GM19035 (cell line): Measurements from ENCODE around the gene DOCK2.
"Not testable (repeated sequence)": the region's sequence is repeated elsewhere in the genome, so short reads cannot be mapped to it uniquely, and the experiment has no call there.

Experiments
- ATAC-seq: cut with Tn5 transposase; IDR thresholded peaks from one replicate; pipeline ENCODE4 v1.9.1; 2021; ENCODE audit not compliant: unreplicated experiment

DOCK2 gene

GRCh38 chr5:169716287-169716686 is 79.2 kb downstream of the DOCK2 start:
- no peak for ATAC-seq

- no peak for ATAC-seq
Observed at GRCh38 chr5:169717288-169717687, 80.2 kb downstream of the DOCK2 start.

GRCh38 chr5:169719360-169720314 is 82.6 kb downstream of the DOCK2 start:
- ATAC-seq = peak; percentile 75

- no peak for ATAC-seq
Observed at GRCh38 chr5:169721771-169722170, 84.7 kb downstream of the DOCK2 start.

DNA sequence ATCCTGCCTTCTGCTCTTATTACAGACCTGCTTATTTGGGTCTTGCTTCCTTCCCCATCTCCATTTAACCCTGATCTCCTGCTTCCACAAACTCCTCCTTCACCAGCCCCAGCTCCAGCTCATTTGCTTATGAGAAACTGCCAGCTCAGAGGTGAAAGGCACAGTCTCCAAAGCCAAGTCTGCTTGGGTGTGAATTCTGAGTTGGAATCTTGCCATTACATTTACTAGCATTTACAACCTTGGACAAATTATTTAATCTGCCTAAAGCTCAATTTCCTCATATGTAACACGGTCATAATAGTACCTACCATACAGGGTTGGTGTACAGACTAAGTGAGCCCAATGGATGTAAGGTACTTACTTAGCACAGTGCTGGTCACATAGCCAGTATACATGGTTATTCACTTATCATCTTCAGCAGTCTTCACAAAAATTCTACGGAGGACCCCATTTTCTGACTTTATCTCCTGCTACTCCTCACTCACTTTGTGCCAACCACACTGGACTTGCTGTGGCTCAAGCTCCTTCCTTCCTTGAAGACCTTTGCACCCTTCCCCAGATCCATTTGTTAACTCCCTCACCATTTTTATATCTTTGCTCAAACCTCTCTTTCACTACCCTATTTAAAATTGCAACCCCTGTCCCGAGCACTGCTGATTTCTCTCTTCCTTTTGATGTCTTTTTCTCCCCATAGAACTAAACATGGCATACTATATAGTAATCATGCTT is 86.2 kb downstream of the DOCK2 start:
- ATAC-seq = no peak

DNA sequence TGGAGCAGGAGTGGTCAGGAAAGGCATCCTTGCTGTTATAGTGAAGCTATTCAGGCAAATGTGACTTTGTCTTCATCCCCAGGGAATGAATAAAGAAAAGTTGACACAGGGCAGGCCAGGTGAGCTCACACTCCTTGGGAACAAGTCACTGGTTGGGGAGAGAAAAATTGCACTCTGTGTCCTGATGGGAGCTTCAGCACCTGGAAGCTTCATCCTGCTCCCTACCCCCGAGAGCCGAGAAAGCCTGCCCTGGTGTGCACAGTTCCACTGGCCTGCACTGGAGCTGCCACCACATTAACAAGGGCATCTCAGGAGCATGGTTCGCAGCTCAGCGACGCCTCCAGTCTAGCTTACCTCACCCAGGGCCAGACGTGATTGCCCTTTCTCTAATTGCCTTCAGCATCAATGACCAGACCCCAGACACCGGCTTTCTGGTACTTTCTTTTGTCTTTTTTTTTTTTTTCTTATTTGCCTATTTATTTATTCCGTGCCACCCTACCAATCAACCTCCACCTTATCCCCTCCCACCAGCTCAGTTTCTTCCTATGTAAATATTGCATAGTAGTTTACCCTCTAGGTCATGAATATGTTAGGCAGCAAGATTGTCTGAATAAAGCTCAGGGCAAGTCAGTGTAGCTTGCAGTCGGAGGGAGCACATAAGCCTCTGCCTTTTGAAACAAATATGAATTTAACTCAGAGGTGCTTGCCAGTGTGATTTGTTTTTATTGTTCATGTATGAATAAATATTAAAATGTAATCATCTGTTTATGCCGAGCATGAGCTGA is 87.4 kb downstream of the DOCK2 start:
- no peak for ATAC-seq

- not testable (repeated sequence) for ATAC-seq
Observed at GRCh38 chr5:169725665-169726064, 88.6 kb downstream of the DOCK2 start.

DNA sequence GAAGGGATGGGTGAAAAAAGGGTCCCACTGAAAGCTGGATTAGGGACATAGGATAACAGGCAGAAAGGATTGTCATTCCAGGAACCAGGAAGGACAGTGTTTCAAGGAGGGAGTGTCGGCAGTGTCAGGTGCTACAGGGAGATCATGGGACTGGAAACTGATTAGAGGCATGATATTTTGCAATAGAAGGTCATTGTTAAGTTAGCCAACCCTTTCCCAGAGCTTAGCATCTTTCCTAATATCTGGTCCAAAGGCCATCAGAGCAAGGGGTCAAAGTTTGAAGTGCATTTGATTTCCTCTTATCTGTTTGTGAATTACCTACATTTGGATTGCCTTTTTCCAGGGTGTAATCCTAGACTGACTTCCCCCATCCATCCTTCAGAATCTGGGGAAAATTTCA is 91.3 kb downstream of the DOCK2 start:
- no peak for ATAC-seq

DNA sequence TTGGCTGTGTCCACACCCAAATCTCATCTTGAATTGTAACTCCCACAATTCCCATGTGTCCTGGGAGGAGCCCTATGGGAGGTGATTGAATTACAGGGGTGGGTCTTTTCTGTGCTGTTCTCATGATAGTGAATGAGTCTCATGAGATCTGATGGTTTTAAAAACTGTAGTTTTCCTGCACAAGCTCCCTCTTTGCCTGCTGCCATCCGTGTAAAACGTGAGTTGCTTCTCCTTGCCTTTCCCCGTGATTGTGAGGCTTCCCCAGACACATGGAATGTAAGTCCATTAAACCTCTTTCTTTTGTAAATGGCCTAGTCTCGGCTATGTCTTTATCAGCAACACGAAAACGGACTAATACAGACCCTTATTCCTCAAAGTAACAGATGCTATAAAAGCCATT is 94.1 kb downstream of the DOCK2 start:
- ATAC-seq = no peak

DNA sequence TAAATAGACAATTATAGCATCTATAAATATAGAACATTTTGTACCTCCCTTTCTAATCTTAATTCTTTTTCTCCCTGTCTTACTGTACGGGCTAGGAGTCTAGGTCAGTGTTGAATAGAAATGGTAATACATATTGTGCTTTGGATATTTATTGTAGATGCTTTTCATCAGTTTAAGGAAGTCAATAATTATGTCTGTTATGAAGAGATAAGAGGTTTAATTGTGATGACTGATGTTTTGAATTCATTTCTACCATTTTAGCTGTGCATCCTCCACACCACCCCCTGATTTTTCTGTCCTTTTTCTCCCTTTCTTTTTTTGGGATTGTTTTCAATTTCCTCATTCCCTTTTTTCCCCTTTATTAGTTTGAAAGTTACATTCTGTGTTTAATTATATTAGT is 95.8 kb downstream of the DOCK2 start:
- no peak for ATAC-seq

DNA sequence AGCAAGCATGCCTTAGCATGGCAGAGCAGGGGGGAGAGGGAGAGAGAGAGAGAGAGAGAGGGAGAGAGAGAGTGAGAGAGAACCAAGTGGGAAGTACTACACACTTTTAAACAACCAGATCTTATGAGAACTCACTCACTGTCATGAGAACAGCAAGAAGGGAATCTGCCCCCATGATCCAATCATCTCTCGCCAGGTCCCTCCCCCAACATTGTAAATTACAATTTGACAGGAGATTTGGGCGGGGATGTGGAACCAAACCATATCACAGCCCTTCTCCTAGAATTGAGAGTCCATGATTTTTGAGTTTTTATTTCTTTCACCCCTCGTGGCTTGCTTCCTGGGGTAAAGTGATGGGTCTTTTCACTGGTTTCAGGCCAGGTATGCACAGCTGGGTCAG is 98.8 kb downstream of the DOCK2 start:
- no peak for ATAC-seq

- peak; percentile 58 for ATAC-seq
Observed at GRCh38 chr5:169736653-169737052, 99.6 kb downstream of the DOCK2 start.

GRCh38 chr5:169740435-169740834 is 103.4 kb downstream of the DOCK2 start:
- ATAC-seq = no peak

DNA sequence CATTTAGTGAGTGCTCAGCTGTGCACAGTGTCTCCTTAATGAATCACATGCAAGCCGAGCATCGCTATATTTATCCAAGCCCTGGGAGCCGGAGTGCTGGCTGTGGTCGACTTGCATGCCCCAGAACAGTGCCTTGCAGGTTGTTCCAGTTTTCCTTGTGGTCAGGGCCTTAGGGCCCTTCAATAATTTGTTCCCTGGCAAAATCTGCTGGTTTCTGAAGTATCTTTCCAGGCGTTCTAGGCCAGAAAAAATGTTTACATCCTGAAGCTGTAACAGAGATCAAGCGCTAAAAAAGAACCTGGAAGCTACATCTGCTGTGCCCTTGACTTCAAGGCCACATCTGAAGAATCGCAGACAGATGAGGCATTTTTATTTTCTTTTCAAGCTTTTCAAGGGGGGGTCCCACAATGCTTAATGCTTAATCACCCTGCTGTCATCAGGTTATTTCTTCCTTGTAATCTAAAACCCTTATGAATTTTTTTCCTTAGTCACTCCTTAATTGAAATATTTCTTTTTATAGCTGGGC is 105.8 kb downstream of the DOCK2 start:
- no peak for ATAC-seq

- ATAC-seq = no peak
Observed at GRCh38 chr5:169744336-169744735, 107.3 kb downstream of the DOCK2 start.

GRCh38 chr5:169745441-169746146 is 108.5 kb downstream of the DOCK2 start:
- no peak for ATAC-seq

GRCh38 chr5:169746147-169746694 is 109.1 kb downstream of the DOCK2 start:
- no peak for ATAC-seq

GRCh38 chr5:169748174-169748573 is 111.1 kb downstream of the DOCK2 start:
- ATAC-seq = no peak

DNA sequence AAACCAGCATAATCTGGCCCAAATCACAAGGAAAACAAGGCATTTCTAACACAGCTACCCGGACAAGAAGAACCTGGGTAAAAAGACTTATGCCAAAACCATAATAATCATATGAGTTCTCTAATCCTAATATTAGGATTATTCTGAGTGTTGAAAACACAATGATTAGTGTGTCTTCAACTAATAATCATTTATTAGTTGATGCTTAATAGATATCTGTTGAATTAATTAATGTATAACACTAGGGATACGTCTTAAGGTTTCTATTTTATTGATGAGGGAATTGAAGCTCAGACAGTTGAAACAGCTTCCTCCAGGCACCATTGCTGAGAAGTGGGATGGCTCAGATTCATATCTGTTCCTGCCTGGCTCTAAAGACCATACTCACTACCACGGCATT is 112.2 kb downstream of the DOCK2 start:
- no peak for ATAC-seq

DNA sequence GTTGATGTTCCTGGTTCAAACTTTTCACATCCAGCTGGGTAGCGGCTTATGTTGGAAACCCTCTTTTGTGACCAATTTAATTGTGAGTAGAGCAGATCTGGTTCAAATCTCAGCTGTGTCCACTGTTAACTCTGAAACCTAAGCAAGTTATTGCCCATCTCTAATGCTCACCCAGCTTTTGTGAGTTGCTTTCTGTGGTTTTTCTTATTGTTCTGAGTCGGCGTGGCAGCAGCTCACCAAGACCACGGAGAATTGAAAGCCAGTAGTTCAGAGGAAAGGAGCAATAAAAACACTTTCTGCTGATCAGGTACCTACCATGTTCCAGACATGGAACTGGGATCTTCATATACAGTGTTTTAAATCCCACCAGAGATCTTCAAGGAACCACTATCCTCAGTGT is 114.4 kb downstream of the DOCK2 start:
- ATAC-seq = no peak
